Stimulated activated CD4-positive, alpha-beta T cell treated with anti-CD3 and anti-CD28 coated beads, TNF-alpha, amount 100 ng/mL, for 24 hours (primary cell): ENCODE data around the gene CNTRL.

Source experiments
- DNase-seq, 3 experiments: peaks; one replicate each; pipeline ENCODE4 v3.0.0-alpha.2; 2020; ENCODE audit warnings: low read depth in 3 of 3

The CNTRL gene

GRCh38 chr9:121201738-121202533 lies 127.2 kb downstream of the CNTRL start, which contains the start of gene RAB14:
Gene RAB14 (minus strand): TSS chr9:121201869. CDS start chr9:121193412, 8,457 bp downstream.
- peak; percentile 99 to 100 (median 100) for DNase-seq

- no peak for DNase-seq
These were observed 129.4 kb downstream of the CNTRL start for GRCh38 chr9:121204121-121204520.

- DNase-seq, result no peak
These were observed 129.9 kb downstream of the CNTRL start for GRCh38 chr9:121204611-121205010.

- no peak for DNase-seq
These were observed 132.0 kb downstream of the CNTRL start for GRCh38 chr9:121206516-121207370.

DNA sequence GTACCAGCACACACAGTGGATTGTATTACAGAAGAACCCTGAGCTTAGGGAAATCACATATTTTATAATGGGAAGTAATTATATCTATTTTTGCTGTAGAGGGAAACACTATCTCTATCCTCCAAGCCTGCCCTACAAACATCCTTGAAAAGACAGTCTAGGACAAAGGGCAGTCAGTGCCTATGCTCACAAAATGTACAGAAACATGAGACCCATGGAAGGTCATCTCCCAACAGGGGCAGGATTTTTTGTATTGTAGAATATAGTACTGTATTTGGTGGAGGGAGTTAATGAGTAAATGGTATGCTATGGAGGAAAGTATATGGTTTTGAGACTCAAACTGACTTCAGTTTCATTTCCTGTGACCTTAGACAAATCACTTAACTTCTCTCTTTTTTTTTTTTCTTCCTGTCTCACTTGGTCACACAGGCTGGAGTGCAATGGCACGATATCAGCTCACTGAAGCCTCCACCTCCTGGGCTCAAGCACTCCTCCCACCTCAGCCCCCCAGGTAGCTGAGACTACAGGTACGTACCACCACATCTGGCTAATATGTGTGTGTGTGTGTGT lies 132.7 kb downstream of the CNTRL start:
- no peak for DNase-seq

- DNase-seq, result no peak
These were observed 135.8 kb downstream of the CNTRL start for GRCh38 chr9:121210536-121210935.

DNA sequence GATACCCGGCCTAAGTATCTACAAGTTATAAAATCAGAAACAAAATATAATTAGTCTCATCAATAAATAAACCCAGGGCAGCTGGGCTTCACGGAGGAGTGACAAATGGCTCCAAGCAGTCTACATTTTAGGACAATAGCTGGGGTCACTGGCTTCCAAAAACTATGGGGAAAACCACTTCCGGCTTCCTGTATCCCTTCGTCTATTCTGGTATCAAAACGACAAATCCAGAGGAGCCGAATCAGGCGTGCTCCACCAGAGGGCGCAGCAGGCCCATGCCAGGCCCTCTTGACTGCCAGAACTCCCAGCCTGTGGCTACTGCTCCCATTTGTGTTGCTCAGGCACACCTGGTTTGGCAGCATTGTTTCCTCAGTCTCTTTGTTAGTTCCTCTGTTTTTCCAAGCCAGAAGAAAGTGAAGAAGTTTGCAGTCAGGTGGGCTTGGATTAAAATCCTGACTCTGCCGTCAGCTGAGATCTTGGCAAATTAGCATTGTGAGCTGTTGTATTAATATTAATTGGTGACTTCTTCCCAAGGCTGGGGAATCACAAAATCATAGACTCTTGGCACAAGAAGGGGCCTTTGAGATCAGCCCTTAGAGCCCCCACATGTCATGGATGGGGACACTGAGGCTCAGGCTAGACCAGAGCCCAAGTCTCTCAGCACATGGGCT lies 138.5 kb downstream of the CNTRL start:
- DNase-seq, result peak; percentile 44 to 73 (median 56)

GRCh38 chr9:121214005-121214404 lies 139.2 kb downstream of the CNTRL start:
- no peak for DNase-seq

GRCh38 chr9:121216271-121216805 lies 141.6 kb downstream of the CNTRL start:
- no peak for DNase-seq

DNA sequence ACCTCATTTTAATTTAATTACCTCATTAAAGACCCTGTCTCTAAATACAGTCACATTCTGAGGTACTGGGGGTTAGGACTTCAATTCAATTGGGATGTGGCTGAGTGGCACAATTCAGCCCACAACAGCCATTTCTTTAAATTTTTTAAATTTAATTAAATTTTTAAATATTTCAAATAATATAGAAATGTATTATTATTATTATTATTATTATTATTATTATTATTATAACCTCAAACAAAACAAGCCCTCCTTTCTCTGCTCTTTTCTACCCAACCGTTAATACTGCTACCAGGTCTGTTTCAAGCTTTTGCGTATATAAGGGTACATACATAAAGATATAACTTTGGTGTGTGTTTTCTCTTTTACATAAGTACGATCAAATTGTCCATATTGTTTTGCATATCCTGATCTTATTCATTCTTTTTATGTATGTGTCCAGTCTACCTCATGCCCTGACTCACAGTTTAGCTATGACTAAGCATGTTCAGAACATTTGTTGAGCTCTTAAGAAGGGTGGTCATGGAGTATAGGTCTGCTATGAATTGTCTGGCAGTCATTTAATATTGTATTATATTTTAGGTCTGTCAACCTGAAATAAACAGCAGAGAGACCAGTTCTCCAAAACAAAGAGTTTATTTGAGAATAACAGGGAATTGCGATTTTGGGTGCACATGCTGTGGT lies 143.0 kb downstream of the CNTRL start:
- DNase-seq, result no peak

- DNase-seq, result no peak
These were observed 143.7 kb downstream of the CNTRL start for GRCh38 chr9:121218357-121219027.

DNA sequence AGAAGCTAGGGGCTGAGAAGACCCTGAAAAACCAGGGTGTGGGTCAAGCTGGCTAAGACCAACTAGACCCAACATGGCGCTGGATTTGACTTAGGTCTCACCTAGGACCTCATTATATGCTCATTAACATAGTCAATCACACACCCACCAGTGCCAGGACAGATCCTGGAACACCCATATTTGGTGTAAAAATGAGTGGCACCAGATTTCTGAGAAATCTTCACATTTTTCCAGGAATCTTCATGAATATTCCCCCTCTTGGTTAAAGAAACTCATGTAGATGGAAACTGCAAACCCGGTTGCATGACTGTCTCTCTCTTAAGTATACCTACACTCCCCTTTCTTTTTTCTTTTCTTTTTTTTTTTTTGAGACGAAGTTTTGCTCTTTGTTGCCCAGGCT lies 144.8 kb downstream of the CNTRL start:
- no peak for DNase-seq

- no peak for DNase-seq
These were observed 146.4 kb downstream of the CNTRL start for GRCh38 chr9:121220996-121221663.

DNA sequence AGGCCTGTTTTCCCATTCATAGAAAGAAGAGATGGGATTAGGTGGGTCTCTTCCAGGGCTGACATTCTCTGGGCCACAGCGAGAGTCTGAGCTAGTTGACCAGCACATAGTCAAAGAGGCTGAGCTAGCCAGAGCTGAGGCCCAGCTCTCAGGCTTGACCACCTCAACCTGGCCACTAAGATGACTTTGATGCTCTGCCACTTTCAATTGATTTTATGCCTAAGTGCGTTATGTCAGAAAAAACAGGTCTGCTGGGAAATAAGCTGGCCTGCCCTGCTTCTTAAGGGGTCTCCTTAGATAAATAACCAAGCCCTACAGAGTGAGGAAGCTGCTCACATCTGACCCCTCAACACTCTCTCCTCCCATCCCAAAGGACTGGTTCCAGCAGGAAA lies 146.9 kb downstream of the CNTRL start:
- DNase-seq, result no peak

- no peak for DNase-seq
These were observed 147.9 kb downstream of the CNTRL start for GRCh38 chr9:121222524-121223171.

GRCh38 chr9:121225240-121225639 lies 150.5 kb downstream of the CNTRL start:
- DNase-seq, result no peak

DNA sequence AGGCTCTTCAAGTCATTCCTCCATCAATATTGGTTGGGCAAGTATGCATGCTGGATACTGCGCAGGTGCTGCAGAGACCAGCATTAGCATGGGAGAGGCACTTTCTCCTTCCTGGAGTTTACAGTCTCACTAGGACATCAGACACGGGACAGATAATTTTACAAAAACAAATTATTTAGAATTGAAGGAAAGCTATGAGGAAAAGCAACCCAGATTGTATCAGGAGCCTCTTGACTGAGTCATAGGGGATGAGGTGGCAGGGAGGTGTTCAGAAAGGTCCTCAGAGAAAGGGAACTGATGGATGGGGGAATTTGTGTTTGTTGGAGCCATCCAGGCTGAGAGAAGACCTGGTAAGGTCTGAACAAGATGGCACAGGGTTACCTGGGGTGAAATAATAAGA lies 151.4 kb downstream of the CNTRL start:
- DNase-seq, result no peak
